Cardiac fibroblast (primary cell): Measurements from ENCODE around the gene SLIT3.

Source experiments
- DNase-seq, 2 donors: peaks; one replicate each; pipeline versions ENCODE4 v3.0.0 to v3.0.0-alpha.2; 2010; ENCODE audit warnings: low read depth in 2 of 2
- H3K4me3 ChIP-seq, 2 donors: replicated peaks in 1 of 2; 1 replicate in 1 of 2; 2 replicates in 1 of 2; pipeline ENCODE4 v1.5.1; 2011; ENCODE audit warnings: low read depth in 2 of 2, low read length in 2 of 2, mild to moderate bottlenecking in 2 of 2, moderate library complexity in 1 of 2
- CTCF ChIP-seq: IDR thresholded peaks from one replicate; pipeline ENCODE4 v1.5.1; 2011; ENCODE audit warnings: low read depth, mild to moderate bottlenecking, low read length, inconsistent platforms

Gene SLIT3

GRCh38 chr5:168989731-168990505 lies 311.0 kb downstream of the SLIT3 start:
- H3K4me3 ChIP-seq = no peak overlapping the region
- no peak for TF ChIP-seq CTCF
- no peak for DNase-seq

- H3K4me3 ChIP-seq = no peak overlapping the region
- no peak for TF ChIP-seq CTCF
- peak in 1 of 2 donors; percentile 34 for DNase-seq
Measured at GRCh38 chr5:168988699-168989098, 312.2 kb downstream of the SLIT3 start.

- DNase-seq = peak; percentile 77 to 78
- peak; percentile 84 for TF ChIP-seq CTCF
- no peak overlapping the region for H3K4me3 ChIP-seq
Measured at GRCh38 chr5:168987543-168988300, 313.2 kb downstream of the SLIT3 start.

GRCh38 chr5:168985454-168985853 lies 315.5 kb downstream of the SLIT3 start:
- DNase-seq = no peak
- no peak for TF ChIP-seq CTCF

GRCh38 chr5:168984135-168984675 lies 316.7 kb downstream of the SLIT3 start:
- no peak for DNase-seq
- H3K4me3 ChIP-seq = no peak overlapping the region
- no peak for TF ChIP-seq CTCF

More at GRCh38 chr5:168985454-168985853, 315.5 kb downstream of the SLIT3 start:
- no peak overlapping the region for H3K4me3 ChIP-seq

- no peak for DNase-seq
- no peak overlapping the region for H3K4me3 ChIP-seq
- TF ChIP-seq CTCF = no peak
Measured at GRCh38 chr5:168979135-168979534, 321.8 kb downstream of the SLIT3 start.
